HG03066 (cell line): ENCODE results near the gene MLX.
A peak's percentile ranks its signal among the peaks of the same experiment; 100 is the strongest.
"Not testable (repeated sequence)": the region's sequence is repeated elsewhere in the genome, so short reads cannot be mapped to it uniquely, and the experiment has no call there.

ENCODE experiments used
- ATAC-seq: cut with Tn5 transposase; IDR thresholded peaks from one replicate; pipeline ENCODE4 v1.9.1; 2021; ENCODE audit warnings: low read depth; ENCODE audit not compliant: unreplicated experiment

Gene MLX

DNA sequence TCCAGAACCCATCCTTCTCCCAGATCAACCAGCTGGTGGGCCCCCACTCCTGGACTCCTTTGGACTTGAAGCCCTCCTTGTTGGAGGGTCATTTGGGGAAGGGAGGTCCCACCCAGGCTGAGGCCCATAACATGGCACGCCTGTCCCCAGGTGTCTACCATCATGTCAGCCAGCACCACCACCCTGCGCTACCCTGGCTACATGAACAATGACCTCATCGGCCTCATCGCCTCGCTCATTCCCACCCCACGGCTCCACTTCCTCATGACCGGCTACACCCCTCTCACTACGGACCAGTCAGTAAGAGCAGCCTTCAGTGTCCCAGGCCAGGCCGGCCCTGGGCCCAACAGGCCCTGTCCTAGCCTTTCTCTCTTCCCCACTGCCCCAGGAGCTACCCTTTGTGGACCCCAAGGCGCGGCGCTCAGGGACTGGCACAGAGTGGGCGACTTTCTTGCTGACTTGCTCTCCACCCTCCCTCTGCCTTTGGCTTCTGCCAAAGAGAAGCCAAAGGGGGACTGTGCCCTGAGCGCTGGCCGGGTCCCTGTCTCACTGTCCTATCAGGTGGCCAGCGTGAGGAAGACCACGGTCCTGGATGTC, 46.9 kb downstream of the MLX start:
- no peak for ATAC-seq

GRCh38 chr17:42617956-42618431, 51.1 kb downstream of the MLX start:
- no peak for ATAC-seq

DNA sequence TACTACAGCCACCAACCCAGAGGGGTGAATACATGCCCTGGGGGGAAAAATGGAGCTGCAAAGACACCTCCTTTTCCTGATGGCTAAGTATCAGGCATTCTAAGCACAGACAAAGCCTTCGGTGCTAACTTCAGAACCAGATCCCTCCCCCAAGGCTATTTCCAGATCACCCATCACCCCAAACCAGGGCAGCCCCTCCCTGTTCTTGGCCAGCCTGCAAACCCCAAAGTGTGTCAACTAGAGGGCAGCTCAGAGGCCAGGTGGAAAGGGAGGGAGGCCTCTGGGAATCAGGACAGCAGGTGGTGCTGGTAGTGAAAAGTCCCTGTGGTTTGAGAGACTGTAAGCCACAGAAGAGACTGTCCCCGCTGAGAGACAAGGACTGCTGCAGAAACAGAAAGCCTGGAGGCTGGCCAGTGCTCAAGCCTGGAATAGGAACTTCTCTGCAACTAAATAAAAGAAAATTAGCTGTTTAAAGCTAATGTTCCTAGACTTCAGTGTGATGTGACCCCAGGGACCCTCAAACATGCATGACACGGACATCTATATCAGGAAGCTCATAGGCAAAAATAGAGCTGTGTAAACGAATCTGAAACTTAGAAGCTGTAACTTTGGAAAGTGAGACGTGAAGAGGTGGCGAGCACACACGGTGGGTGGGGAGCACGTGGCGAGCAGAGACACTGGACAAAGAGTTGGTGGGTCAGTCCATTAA, 51.7 kb downstream of the MLX start:
- peak; percentile 85 for ATAC-seq

GRCh38 chr17:42621987-42622386, 55.1 kb downstream of the MLX start:
- ATAC-seq = not testable (repeated sequence)
